Measurements from ENCODE around the gene BCL6. TPM values are rescaled to one million over a fixed set of nuclear protein-coding genes. Genes with fewer than 3 reads are reported as not detected.

The BCL6 gene
- total RNA-seq, 2 experiments from 2014 or later: 65.6 to 256 TPM

- no peak overlapping the region for H2AFZ ChIP-seq (ENCODE audit: low read length)
- BruUV-seq (replicated peaks): no TSS peak
- CTCF ChIA-PET (ENCODE audit: unreplicated experiment): no interaction called here
Measured at GRCh38 chr3:187695449-187695848, 49.8 kb downstream of the BCL6 start.

GRCh38 chr3:187694801-187695200, 50.5 kb downstream of the BCL6 start:
- CTCF ChIA-PET (ENCODE audit: unreplicated experiment): no interaction called here
- Histone ChIP-seq H3K79me2 (ENCODE audit: insufficient read depth, low read depth, low read length) (no peaks in the 10 kb centered on the region), H3K9me2 (ENCODE audit: insufficient read depth, low read length) (no peaks in the 10 kb centered on the region), H3K9me3 (ENCODE audit: low read length) (no peaks in the 10 kb centered on the region), H3K4me2 (ENCODE audit: low read length) (no peak overlapping the region), H3K36me3 (ENCODE audit: insufficient read depth, low read length) (no peaks in the 10 kb centered on the region), H2AFZ (ENCODE audit: low read length) (no peak overlapping the region), H4K20me1 (ENCODE audit: insufficient read depth, low read length) (no peaks in the 10 kb centered on the region), H3K27ac (ENCODE audit: low read depth, low read length, poor library complexity, severe bottlenecking) (no peak overlapping the region), H3K4me3 (ENCODE audit: low read depth, low read length, poor library complexity, severe bottlenecking) (no peak overlapping the region), H3K4me1 (ENCODE audit: insufficient read depth, low read length, poor library complexity, severe bottlenecking) (no peaks in the 10 kb centered on the region)
- no peak for DNase-seq (ENCODE audit: low spot score)
- POLR2A ChIA-PET: no interaction called here
- intact Hi-C loops (cut with micrococcal nuclease; ENCODE audit: unreplicated experiment): no loop called here
- no peak for TF ChIP-seq CTCF (conservative IDR thresholded peaks at IDR 0.05; ENCODE audit: low read length)
- no peak for TF ChIP-seq EZH2phosphoT487 (IDR thresholded peaks at IDR 0.05; ENCODE audit: borderline replicate concordance, low read depth, low read length)
- BruUV-seq (replicated peaks): no TSS peak

More at GRCh38 chr3:187695449-187695848, 49.8 kb downstream of the BCL6 start:
- TF ChIP-seq EZH2phosphoT487 (IDR thresholded peaks at IDR 0.05; ENCODE audit: borderline replicate concordance, low read depth, low read length) (no peak), CTCF (conservative IDR thresholded peaks at IDR 0.05; ENCODE audit: low read length) (no peak)
- DNase-seq (ENCODE audit: low spot score): no peak
- intact Hi-C loops (cut with micrococcal nuclease; ENCODE audit: unreplicated experiment): no loop called here
- Histone ChIP-seq H3K27ac (ENCODE audit: low read depth, low read length, poor library complexity, severe bottlenecking) (no peak overlapping the region), H4K20me1 (ENCODE audit: insufficient read depth, low read length) (no peaks in the 10 kb centered on the region), H3K9me3 (ENCODE audit: low read length) (no peaks in the 10 kb centered on the region), H3K9me2 (ENCODE audit: insufficient read depth, low read length) (no peaks in the 10 kb centered on the region), H3K36me3 (ENCODE audit: insufficient read depth, low read length) (no peaks in the 10 kb centered on the region), H3K4me1 (ENCODE audit: insufficient read depth, low read length, poor library complexity, severe bottlenecking) (no peaks in the 10 kb centered on the region), H3K79me2 (ENCODE audit: insufficient read depth, low read depth, low read length) (no peaks in the 10 kb centered on the region), H3K4me3 (ENCODE audit: low read depth, low read length, poor library complexity, severe bottlenecking) (no peak overlapping the region), H3K4me2 (ENCODE audit: low read length) (no peak overlapping the region)
- POLR2A ChIA-PET: interaction anchor here (0.5 kb wide), 1 partner anchor 14 kb away, joined by 7 read pairs; no protein-coding TSS in a partner anchor

- no peaks in the 10 kb centered on the region for H3K9me3 ChIP-seq (ENCODE audit: low read length)
- no TSS peak for BruUV-seq (replicated peaks)
- no peaks in the 10 kb centered on the region for H3K9me2 ChIP-seq (ENCODE audit: insufficient read depth, low read length)
- no peak overlapping the region for H3K4me2 ChIP-seq (ENCODE audit: low read length)
- no peak for DNase-seq (ENCODE audit: low spot score)
- intact Hi-C loops (cut with micrococcal nuclease; ENCODE audit: unreplicated experiment): no loop called here
- H3K4me1 ChIP-seq (ENCODE audit: insufficient read depth, low read length, poor library complexity, severe bottlenecking): no peaks in the 10 kb centered on the region
- H3K4me3 ChIP-seq (ENCODE audit: low read depth, low read length, poor library complexity, severe bottlenecking): no peak overlapping the region
- TF ChIP-seq CTCF (conservative IDR thresholded peaks at IDR 0.05; ENCODE audit: low read length) (no peak), EZH2phosphoT487 (IDR thresholded peaks at IDR 0.05; ENCODE audit: borderline replicate concordance, low read depth, low read length) (no peak)
- H3K36me3 ChIP-seq (ENCODE audit: insufficient read depth, low read length): no peaks in the 10 kb centered on the region
- no peaks in the 10 kb centered on the region for H4K20me1 ChIP-seq (ENCODE audit: insufficient read depth, low read length)
- CTCF ChIA-PET (ENCODE audit: unreplicated experiment): no interaction called here
- POLR2A ChIA-PET: interaction anchor here (1.0 to 1.6 kb wide), 2 partner anchors 8 to 17 kb away, joined by 3 read pairs; no protein-coding TSS in a partner anchor
- no peak overlapping the region for H3K27ac ChIP-seq (ENCODE audit: low read depth, low read length, poor library complexity, severe bottlenecking)
- H3K79me2 ChIP-seq (ENCODE audit: insufficient read depth, low read depth, low read length): no peaks in the 10 kb centered on the region
- H2AFZ ChIP-seq (ENCODE audit: low read length): no peak overlapping the region
Measured at GRCh38 chr3:187693431-187693830, 51.8 kb downstream of the BCL6 start.

Data from OCI-LY7 (cell line).